Inflammatory macrophage treated with lipopolysaccharide for 4 hours (primary cell): ENCODE results near the gene SOCS1.
"Not testable (repeated sequence)": the region's sequence is repeated elsewhere in the genome, so short reads cannot be mapped to it uniquely, and the experiment has no call there.

Source experiments
- DNase-seq: peaks from one replicate; pipeline ENCODE4 v3.0.0-alpha.2; 2020

SOCS1 gene

GRCh38 chr16:11224096-11224893, 31.7 kb downstream of the SOCS1 start:
- peak; percentile 90 for DNase-seq

GRCh38 chr16:11220507-11220906, 35.5 kb downstream of the SOCS1 start:
- DNase-seq: not testable (repeated sequence)

DNA sequence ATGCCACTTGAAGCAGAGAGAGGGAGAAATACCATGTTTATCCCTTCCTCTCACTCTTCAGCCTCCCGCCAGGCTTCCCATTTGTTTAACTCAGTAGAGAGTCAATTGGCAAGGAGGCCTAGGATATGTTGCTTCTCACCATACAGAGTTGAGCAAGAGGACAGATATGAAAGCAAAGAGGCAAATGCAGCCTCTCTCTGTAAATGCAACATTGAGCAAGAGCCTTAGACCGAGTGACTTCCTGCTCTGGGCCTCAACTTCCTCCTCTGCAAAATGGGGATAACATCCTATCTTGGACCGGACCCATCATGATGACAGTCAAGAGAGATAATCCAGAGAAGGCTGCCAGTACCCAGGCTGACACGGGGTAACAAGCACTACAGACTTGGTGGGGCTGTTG, 36.8 kb downstream of the SOCS1 start:
- DNase-seq: peak; percentile 86

DNA sequence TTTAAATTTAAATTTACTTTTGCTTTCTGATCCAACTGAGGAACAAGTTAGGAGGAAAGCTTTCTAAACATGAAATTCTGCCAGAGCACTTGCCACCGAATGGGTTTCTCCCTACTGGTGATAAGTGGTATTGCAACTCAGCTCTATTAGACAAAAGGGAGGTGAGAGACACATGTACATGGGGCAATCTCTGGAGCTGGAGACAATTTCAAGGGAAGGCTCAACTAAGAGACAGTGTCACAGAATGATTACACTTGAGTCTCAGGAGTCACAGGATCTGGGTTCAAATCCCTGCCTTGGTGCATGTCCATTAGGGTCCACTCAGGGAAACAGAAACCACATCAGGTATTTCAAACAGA, 37.4 kb downstream of the SOCS1 start:
- DNase-seq: peak; percentile 42

GRCh38 chr16:11217651-11218603, 38.1 kb downstream of the SOCS1 start:
- DNase-seq: no peak

GRCh38 chr16:11215935-11216556, 40.0 kb downstream of the SOCS1 start:
- no peak for DNase-seq

DNA sequence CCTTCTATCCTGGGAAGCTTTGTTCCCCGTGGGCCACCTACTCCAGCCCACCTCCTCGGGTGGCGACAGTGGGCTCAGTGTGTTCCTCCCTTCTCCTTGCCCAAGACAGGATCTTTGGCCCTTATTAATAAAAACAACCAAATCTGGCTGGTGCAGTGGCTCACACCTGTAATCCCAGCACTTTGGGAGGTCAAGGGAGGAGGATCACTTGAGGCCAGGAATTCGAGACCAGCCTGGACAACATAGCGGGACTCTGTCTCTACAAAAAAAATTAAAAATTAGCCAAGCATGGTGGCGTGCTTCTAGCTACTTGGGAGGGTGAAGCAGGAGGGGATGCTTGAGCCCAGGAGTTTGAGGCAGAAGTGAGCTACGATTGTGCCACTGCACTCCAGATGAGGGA, 42.2 kb downstream of the SOCS1 start:
- DNase-seq: no peak

DNA sequence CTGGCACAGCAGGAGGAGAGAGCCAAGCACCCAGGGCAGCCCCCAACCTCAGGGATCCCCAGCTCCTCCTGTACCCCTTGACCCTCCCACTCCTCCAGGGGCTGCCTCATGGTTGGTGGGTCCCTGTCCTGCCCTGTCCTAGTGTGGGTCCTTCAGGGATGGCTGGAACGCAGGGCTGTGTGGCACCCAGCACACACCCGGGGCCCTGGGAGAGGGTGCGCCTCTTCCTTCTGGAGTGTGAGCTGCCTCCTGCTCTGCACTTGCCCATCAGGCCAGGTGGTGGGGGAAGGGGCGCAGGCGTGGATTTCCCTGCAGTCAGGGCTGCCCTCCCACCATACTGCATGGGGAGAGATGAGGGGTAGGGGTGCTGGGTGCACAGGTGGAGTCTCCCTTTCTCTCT, 42.6 kb downstream of the SOCS1 start:
- DNase-seq: no peak

GRCh38 chr16:11212798-11213196, 43.2 kb downstream of the SOCS1 start:
- no peak for DNase-seq

GRCh38 chr16:11211977-11212797, 43.8 kb downstream of the SOCS1 start:
- peak; percentile 92 for DNase-seq

GRCh38 chr16:11211061-11211976, 44.7 kb downstream of the SOCS1 start:
- no peak for DNase-seq

DNA sequence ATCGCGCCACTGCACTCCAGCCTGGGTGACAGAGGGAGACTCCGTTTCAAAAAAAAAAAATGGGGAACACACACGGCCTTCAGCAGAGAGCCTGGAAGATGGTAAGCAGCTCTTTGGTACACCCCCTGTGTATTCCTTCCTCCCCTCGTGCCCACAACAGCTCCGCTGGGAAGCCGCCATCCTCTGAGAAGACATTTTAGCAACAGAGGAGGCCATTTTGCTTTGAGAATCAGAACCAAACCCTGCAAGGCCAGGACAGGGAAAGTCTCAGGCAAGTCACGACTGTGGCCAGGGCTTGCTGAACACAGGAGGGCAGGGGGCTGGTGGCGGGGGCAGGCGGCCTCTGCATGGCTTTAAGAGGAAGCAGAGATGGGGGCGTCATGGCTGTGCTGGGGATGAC, 45.7 kb downstream of the SOCS1 start:
- DNase-seq: no peak

GRCh38 chr16:11208916-11209665, 46.9 kb downstream of the SOCS1 start:
- peak; percentile 95 for DNase-seq

DNA sequence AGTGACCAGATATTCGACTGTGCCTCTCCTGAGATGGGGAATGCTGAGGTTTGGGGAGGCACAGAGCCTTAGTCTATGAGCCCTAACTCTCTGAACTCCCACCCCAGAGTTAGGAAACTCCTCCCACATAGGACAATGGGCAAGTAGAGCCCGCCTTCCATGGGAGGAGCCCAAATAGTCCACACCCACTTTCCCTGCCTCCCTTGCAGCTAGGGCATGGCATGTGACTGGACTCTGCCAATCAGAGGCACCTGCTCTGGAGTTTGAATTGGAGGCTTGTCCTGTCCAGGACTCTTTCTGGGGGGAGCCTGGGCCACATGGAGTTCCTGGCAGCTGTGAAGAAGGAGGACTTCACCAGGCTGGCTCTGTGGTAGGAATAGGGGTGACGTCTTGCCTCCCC, 48.4 kb downstream of the SOCS1 start:
- DNase-seq: peak; percentile 19

GRCh38 chr16:11205754-11206581, 50.0 kb downstream of the SOCS1 start:
- DNase-seq: peak; percentile 91

GRCh38 chr16:11205065-11205699, 50.8 kb downstream of the SOCS1 start:
- DNase-seq: peak; percentile 31

- no peak for DNase-seq
Observed at GRCh38 chr16:11204513-11205047, 51.4 kb downstream of the SOCS1 start.
